Osteoblast (primary cell): ENCODE data around the gene PRKN. TPM values are rescaled to one million over a fixed set of nuclear protein-coding genes. Genes with fewer than 3 reads are reported as not detected.

Experiments used
- DNase-seq: peaks from one replicate; pipeline ENCODE4 v3.0.0; 2011; ENCODE audit warnings: low spot score, mixed read lengths; ENCODE audit not compliant: insufficient read length; ENCODE audit errors: missing footprints
- H2AFZ ChIP-seq: 2 replicates; pipeline ENCODE4 v1.6.0; 2011; ENCODE audit warnings: mild to moderate bottlenecking, low read length
- H3K27ac ChIP-seq: 2 replicates; pipeline ENCODE4 v1.5.1; 2011; ENCODE audit warnings: mild to moderate bottlenecking, low read depth, low read length, moderate library complexity
- H3K27me3 ChIP-seq: 2 replicates; pipeline ENCODE4 v1.6.0; 2012; ENCODE audit warnings: mild to moderate bottlenecking, control low read depth, inconsistent platforms, low read length, moderate library complexity; ENCODE audit not compliant: insufficient read depth
- H3K36me3 ChIP-seq: 2 replicates; pipeline ENCODE4 v1.5.1; 2011; ENCODE audit warnings: mild to moderate bottlenecking, low read length, control low read depth, moderate library complexity; ENCODE audit not compliant: insufficient read depth
- H3K4me1 ChIP-seq: 2 replicates; pipeline ENCODE4 v1.5.1; 2011; ENCODE audit warnings: mild to moderate bottlenecking, low read length, control low read depth, moderate library complexity; ENCODE audit not compliant: insufficient read depth
- H3K4me2 ChIP-seq: 2 replicates; pipeline ENCODE4 v1.6.0; 2011; ENCODE audit warnings: mild to moderate bottlenecking, low read length; ENCODE audit not compliant: insufficient read depth
- H3K4me3 ChIP-seq: fragments of 200-600 bp; sonication (generic); 3 replicates; pipeline ENCODE4 v1.5.1; 2012; ENCODE audit warnings: mild to moderate bottlenecking, low read length, inconsistent platforms; ENCODE audit not compliant: insufficient read depth
- H3K79me2 ChIP-seq: 2 replicates; pipeline ENCODE4 v1.6.0; 2012; ENCODE audit warnings: mild to moderate bottlenecking, low read length, control low read depth, inconsistent platforms; ENCODE audit not compliant: insufficient read depth
- H3K9me3 ChIP-seq: 2 replicates; pipeline ENCODE4 v1.5.1; 2011; ENCODE audit warnings: low read depth, low read length, control low read depth
- H4K20me1 ChIP-seq: 2 replicates; pipeline ENCODE4 v1.6.0; 2012; ENCODE audit warnings: mild to moderate bottlenecking, low read length, control low read depth; ENCODE audit not compliant: insufficient read depth
- CTCF ChIP-seq: IDR thresholded peaks from 2 replicates; pipeline ENCODE4 v1.5.1; 2011; ENCODE audit warnings: mild to moderate bottlenecking, low read depth, low read length, moderate library complexity; ENCODE audit errors: extremely low read depth
- total RNA-seq: library from RNA; depleted of rRNA; stranded (reverse); fragments of >200 nt; gene quantifications from 2 replicates; pipeline ENCODE4 v1.2.3, GENCODE V29; 2012

PRKN gene
- total RNA-seq, 1 donor, result 2.9 TPM

DNA sequence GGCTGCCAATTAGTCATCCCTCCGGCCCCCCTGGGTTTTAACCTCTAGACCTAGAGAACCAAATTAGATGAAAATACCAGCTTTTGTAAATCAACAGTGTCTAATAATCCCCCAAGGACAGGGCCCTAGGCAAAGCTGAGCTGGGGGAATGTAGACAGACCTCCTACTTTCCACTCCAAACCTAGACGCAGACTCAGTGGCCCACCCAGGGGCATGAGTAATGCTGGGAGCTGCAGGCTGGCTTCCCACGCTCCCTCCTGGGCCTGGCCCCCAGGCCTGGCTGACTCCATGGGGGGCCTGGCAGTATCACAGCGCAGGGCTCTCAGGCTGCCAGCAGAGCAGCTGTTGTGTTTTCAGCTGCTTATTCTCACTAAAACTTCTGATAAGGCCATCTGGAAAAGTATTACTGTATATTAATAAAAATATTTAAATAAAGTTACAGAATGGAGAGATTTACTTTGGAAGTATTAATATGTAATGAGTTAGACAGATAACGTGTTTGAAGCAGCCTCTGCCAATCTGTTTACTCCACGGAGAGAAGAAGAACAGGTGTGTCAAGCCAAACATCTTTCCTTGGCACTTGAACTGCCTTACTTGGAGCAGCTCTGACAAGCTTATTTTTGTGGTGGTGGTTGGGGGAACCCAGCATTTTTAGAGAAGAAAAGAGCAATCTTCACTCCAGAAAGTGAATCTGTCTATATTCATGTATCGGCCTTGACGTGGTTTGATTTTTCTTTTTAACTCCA, 1309.7 kb downstream of the PRKN start:
- peak; percentile 77 for DNase-seq
- H3K4me1 ChIP-seq, result peaks cover 4% of the 10 kb centered on the region
- no peak for TF ChIP-seq CTCF
- H3K4me2 ChIP-seq, result peak overlapping the region; percentile 26
- no peaks in the 10 kb centered on the region for H3K9me3 ChIP-seq
- no peak overlapping the region for H3K4me3 ChIP-seq
- no peaks in the 10 kb centered on the region for H3K79me2 ChIP-seq
- peaks cover 5% of the 10 kb centered on the region for H3K27me3 ChIP-seq
- no peaks in the 10 kb centered on the region for H3K36me3 ChIP-seq
- peak overlapping the region; percentile 70 for H3K27ac ChIP-seq
- no peaks in the 10 kb centered on the region for H4K20me1 ChIP-seq
- no peak overlapping the region for H2AFZ ChIP-seq

DNA sequence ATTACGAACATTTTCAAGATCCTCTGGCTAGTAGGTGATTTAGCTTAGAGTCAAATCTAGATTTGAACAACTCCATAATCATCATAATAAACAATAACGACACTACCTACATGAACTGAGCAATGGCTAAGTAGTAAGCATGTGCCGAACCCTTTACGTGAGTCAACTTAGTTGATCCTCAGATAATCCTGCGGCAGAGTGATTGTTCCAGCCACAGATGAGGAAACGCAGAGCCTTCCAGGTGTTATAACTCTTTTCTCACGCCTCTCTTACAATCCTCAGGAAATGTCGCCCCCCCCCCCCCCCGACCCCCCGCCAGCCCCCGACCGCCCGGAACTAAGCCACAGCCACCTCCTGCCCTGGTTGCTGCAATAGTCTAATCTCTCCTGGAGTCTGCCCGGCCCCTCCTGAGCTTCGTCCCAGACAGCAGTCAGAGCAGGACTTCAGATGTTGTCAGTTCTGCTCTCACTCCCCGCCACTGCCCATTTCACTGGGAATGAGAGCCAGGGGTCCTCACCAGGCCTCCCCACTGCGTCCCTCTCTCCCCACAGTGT, 1312.2 kb downstream of the PRKN start:
- H3K4me2 ChIP-seq, result no peak overlapping the region
- H2AFZ ChIP-seq, result no peak overlapping the region
- H4K20me1 ChIP-seq, result no peaks in the 10 kb centered on the region
- H3K79me2 ChIP-seq, result no peaks in the 10 kb centered on the region
- no peaks in the 10 kb centered on the region for H3K36me3 ChIP-seq
- no peak for DNase-seq
- no peak overlapping the region for H3K4me3 ChIP-seq
- no peak for TF ChIP-seq CTCF
- H3K4me1 ChIP-seq, result peaks cover 4% of the 10 kb centered on the region
- peaks cover 5% of the 10 kb centered on the region for H3K27me3 ChIP-seq
- no peak overlapping the region for H3K27ac ChIP-seq
- H3K9me3 ChIP-seq, result no peaks in the 10 kb centered on the region

DNA sequence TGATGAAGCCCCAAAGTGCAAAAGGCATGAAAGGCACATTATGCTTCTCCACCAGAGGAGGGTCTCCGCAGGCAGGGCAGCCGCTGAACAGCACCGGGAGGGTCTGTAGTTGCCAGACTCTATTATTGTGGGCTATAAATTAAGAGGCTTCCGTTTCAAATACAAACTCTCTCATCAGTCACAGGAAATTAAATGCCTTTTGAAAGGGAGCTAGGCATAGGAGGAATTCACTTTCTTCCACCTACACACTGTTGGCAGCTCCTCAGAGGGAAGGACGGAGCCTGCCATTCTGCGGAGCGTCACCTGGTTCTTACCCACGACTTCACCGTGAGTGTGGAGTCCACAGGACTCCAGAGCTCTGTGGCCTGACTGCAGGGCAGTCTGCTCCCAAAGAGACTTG, 1312.9 kb downstream of the PRKN start:
- H3K4me2 ChIP-seq, result no peak overlapping the region
- no peaks in the 10 kb centered on the region for H3K79me2 ChIP-seq
- TF ChIP-seq CTCF, result no peak
- no peak overlapping the region for H3K27ac ChIP-seq
- H3K4me1 ChIP-seq, result peaks cover 4% of the 10 kb centered on the region
- H4K20me1 ChIP-seq, result no peaks in the 10 kb centered on the region
- DNase-seq, result no peak
- H3K9me3 ChIP-seq, result no peaks in the 10 kb centered on the region
- peaks cover 5% of the 10 kb centered on the region for H3K27me3 ChIP-seq
- no peak overlapping the region for H2AFZ ChIP-seq
- no peak overlapping the region for H3K4me3 ChIP-seq
- H3K36me3 ChIP-seq, result no peaks in the 10 kb centered on the region

- no peak for DNase-seq
- Histone ChIP-seq H3K4me2 (no peak overlapping the region), H3K79me2 (no peaks in the 10 kb centered on the region), H3K4me3 (no peak overlapping the region), H3K9me3 (no peaks in the 10 kb centered on the region), H3K27ac (no peak overlapping the region), H3K27me3 (peaks cover 5% of the 10 kb centered on the region), H2AFZ (no peak overlapping the region), H4K20me1 (no peaks in the 10 kb centered on the region), H3K4me1 (peaks cover 4% of the 10 kb centered on the region), H3K36me3 (no peaks in the 10 kb centered on the region)
- no peak for TF ChIP-seq CTCF
These were observed 1313.4 kb downstream of the PRKN start for GRCh38 chr6:161414180-161414579.
